ENCODE measurements around the gene SLX4.
"Not testable (repeated sequence)": the region's sequence is repeated elsewhere in the genome, so short reads cannot be mapped to it uniquely, and the experiment has no call there.

Gene SLX4, protein sequence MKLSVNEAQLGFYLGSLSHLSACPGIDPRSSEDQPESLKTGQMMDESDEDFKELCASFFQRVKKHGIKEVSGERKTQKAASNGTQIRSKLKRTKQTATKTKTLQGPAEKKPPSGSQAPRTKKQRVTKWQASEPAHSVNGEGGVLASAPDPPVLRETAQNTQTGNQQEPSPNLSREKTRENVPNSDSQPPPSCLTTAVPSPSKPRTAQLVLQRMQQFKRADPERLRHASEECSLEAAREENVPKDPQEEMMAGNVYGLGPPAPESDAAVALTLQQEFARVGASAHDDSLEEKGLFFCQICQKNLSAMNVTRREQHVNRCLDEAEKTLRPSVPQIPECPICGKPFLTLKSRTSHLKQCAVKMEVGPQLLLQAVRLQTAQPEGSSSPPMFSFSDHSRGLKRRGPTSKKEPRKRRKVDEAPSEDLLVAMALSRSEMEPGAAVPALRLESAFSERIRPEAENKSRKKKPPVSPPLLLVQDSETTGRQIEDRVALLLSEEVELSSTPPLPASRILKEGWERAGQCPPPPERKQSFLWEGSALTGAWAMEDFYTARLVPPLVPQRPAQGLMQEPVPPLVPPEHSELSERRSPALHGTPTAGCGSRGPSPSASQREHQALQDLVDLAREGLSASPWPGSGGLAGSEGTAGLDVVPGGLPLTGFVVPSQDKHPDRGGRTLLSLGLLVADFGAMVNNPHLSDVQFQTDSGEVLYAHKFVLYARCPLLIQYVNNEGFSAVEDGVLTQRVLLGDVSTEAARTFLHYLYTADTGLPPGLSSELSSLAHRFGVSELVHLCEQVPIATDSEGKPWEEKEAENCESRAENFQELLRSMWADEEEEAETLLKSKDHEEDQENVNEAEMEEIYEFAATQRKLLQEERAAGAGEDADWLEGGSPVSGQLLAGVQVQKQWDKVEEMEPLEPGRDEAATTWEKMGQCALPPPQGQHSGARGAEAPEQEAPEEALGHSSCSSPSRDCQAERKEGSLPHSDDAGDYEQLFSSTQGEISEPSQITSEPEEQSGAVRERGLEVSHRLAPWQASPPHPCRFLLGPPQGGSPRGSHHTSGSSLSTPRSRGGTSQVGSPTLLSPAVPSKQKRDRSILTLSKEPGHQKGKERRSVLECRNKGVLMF (N-terminal part only)

DNA sequence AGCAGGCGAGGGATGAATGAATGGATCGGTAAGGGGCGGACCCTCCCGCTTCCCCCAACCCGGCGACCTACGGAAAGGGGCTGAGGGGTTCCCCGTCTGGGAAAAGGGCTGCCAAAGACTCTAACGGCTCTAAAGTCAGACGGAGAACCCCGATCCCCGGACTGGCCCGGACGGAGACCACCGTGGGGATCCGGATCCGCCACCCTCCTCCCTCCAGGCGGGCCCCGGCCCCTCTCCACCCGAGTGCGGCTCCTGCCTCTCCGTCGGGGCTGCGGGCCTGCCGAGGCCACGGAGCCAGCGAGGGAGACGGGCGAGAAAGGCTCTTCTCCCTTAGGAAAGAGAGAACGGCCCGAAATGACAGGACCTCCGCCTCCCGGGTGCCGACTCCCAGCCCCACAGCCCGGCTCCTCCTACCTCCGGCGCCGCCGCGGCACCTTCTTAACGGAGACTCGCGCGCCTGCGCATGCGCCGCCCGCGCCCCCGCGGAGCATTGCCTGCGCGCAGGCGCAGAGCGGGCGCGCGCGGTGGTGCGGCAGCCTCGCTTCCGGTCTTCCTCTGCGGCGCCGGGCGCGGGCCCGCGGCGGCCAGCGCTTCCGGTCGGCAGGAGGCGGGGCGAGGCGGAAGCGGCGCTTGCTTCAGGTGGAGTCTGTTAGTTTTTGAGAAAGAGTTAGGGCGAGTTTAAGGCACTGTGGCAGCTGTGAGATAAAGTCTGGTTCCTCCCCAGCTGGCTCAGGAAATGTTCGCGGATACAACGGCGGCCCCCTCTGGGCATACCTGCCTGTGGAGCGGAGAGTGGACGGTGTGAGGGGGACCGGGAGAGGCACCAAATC lies at the start of gene SLX4:
TSS of gene SLX4 (minus strand) at position 461 of the 830 bp plus-strand sequence. CDS start 2,642 bp downstream, outside the sequence.
- peak; percentile 79 to 93 for DNase-seq

DNA sequence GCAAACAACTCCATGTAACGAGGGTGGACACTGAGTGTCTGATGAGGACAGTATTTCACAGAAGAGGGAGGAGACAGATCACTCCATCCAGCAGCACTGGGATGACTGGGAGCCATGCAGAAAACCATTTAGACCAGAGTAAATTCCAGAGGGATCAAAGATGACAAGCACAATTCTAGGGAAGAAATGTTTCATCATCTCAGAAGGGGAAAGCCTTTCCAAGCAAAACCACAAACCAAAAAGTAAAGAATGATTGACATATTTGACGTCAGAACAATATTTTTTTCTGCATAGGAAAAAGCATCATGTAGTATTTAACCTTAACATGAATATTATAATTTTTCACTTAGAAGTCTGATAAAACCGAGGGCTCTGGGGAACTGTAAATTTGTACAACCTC lies 47.8 kb upstream of the SLX4 start:
- DNase-seq = no peak

DNA sequence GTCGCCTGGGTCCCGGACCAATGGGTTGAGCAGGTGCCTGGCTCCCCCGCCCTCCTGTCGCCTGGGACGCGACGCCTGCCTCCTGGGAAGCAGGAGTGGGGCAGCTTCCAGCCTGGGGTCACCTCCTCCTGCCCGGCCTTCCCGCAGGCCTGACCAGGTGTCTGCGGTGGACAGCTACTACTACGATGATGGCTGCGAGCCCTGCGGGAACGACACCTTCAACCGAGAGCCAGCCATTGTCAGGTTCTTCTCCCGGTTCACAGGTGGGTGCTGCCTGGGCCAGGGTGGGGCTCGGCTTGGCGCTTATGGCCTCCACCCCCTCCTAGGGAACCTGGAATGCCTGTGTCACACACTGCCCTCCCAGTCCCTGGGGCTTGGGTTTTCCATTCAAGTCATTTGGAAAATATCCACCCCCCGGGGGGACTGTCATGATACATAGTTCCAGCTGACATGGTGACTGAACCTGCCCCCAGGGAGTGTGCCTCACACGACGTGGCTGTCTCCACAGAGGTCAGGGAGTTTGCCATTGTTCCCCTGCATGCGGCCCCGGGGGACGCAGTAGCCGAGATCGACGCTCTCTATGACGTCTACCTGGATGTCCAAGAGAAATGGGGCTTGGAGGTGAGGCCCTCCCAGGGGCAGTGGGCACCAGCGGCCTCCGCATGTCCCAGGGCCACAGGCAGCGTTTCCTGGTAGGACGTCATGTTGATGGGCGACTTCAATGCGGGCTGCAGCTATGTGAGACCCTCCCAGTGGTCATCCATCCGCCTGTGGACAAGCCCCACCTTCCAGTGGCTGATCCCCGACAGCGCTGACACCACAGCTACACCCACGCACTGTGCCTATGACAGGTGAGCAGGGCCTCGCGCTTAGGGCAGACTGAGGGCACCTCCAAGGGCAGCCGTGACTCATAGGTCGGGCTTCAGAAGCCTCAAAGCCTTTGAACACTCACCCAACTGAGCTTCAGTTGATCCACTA lies 45.4 kb upstream of the SLX4 start:
- DNase-seq = no peak

DNA sequence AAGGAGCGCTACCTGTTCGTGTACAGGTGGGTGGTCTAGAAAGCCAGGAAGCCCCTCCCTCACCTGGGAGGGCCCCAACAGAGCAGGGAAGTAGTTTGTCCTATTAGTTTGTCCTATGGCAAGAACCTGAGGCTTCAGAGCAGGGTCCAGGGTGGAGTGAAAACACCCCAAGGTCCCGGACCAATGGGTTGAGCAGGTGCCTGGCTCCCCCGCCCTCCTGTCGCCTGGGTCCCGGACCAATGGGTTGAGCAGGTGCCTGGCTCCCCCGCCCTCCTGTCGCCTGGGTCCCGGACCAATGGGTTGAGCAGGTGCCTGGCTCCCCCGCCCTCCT lies 44.7 kb upstream of the SLX4 start:
- not testable (repeated sequence) for DNase-seq

DNA sequence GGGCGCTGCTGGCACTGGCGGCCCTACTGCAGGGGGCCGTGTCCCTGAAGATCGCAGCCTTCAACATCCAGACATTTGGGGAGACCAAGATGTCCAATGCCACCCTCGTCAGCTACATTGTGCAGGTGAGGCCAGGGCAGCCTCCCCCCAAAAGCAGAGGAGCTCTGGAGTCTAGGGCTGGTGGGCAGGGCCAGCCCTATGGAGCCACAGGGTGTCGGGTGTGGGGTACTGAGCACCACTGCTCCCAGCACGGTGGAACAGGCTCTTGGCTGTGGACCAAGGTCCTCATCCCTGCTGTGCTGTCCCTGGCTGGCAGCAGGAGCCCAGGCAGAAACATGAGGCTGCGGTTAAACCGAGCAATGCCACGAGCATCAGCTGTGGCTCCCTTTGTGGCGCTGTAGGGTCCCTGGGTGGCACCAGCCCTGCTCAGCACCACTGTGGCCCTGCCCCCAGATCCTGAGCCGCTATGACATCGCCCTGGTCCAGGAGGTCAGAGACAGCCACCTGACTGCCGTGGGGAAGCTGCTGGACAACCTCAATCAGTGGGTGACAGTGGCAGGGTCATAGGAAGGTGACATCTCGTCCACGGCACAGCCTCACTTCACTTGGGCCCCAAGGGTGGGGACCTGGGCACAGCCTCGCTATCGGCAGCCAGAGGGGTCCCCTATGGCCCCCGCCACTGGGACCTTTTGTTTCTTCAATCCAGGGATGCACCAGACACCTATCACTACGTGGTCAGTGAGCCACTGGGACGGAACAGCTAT lies 44.2 kb upstream of the SLX4 start:
- no peak for DNase-seq

DNA sequence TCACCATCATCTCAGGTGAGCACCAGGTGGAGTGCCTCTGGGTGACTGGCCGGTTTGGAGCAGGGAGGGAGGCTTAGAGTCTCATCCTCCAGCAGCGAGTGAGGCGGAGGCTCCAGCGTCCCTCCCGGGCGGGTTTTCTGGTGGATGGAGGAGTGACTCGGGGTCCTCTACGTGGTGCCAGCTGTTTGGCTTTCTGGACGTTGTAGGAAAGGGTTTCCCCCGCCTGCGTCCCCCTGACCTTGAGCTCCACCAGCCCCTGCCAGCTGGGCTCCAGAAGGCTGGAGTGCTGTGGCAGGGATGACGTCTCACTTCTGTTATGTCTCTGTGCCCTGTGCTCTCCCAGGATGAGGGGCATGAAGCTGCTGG lies 43.6 kb upstream of the SLX4 start:
- DNase-seq = no peak

DNA sequence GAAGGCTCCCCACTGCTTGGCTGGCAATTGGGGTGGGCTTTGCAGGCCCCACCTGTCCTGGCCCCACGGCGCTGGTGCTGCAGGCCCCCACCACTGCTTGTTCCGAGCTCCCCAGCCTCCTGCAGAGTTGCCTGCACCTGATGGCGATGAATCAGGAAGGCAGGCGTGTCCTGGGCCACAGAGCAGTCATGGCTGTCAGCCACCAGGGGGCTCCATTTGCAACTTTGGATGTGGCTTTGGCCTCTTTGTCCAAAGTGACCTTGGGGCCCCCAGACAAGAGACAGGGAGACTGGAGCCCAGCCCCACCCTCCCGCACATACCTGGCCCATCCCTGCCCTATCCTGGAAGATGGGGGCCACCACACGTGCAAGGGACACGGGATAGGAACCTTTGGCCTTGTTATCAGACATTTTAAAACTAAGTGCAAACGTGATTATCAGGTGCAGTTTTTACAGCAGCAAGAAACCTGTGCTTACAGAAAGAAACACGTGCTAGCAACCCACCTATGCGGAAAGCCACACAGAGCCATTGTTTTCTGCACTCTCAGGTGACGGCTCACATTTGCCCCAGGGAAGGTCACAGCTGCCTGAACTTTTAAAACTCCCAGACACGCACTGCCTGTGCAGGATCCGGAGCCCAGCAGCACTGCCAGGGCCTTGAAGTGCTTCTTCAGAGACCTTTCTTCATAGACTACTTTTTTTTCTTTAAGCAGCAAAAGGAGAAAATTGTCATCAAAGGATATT lies 43.0 kb upstream of the SLX4 start, which contains the start of gene DNASE1:
TSS of gene DNASE1 (plus strand) at position 443 of the 743 bp plus-strand sequence. CDS start 683 bp downstream, outside the sequence.
- peak; percentile 45 to 59 for DNase-seq

DNA sequence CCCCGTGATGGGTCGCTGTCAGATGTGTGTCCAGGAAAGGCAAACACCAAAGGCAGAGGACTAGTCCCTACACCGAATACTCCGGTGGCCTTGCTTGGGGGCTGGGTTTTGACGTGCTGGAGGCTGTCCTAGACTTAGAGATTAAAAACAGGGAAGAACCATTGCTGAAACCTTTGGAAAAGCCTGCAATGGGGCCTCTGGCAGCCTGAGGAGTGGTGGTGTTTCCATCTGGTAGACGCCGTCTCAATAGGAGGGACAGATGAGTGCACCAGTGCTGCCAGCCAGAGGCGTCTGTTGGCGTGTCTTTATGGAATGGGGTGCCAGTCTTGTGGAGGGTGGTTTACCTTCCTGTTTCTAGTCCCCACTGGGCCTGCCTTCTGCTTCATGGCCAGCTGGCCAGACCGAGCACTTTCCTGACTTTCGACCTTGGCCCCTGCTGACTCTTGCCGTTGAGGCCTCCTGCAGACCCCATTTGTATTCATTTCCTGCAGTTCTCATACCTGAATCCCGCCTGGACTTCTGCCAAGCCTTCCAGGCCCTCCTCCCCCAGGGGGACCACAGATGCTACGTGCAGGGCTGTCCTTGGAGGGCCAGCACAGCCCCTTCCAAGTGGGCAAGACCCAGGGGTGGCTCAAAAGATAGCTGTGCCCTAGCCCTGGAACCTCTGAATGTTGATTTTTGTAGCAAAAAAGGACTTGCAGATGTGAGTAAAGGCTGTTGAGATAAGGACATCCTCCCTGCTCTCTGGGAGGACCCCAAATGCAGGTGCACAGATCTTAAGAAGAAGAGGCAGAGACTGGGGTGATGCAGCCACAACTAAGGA lies 41.2 kb upstream of the SLX4 start:
- no peak for DNase-seq

DNA sequence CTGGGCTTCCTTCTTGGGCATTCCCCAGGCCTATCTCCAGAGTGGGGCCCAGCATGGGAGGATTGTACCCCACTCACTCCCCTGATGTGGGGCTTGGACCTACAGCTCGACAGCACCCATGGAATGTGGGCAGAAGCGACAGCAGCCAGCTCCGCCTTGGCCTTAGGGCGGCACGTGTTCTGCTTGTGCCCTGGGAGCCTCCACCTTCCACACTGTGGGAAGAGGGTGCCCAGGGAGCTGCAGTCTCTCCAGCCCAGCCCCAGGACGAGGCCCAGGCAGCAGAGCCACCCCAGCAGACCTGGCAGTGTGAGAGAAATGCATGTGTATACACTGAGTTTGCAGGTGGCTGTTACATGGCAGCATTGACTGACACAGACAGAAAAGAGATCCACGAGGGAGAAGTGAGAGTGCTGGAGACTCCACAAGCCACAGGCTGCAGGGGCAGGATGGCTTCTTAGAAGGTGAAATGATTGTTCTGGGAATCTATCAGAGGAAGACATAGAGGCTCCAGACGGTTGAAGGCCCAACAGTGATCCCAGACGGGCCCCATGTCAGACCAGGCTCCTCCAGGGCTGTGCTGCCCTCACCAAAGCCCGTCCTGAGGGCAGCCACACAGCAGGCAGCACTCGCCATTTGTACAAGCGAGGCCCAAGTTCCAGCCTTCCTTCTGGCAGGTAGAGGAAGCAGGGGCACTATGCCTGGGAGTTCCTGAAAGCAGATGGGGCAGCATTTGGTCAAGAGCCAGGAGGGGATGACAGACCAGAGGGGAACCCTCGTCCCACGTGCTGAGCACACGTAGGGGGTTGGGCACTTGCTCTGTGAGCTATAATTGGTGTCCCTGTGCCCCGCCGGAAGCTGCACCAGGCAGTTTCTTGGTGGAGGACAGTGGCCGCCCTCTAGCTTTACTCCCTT lies 40.3 kb upstream of the SLX4 start:
- no peak for DNase-seq

DNA sequence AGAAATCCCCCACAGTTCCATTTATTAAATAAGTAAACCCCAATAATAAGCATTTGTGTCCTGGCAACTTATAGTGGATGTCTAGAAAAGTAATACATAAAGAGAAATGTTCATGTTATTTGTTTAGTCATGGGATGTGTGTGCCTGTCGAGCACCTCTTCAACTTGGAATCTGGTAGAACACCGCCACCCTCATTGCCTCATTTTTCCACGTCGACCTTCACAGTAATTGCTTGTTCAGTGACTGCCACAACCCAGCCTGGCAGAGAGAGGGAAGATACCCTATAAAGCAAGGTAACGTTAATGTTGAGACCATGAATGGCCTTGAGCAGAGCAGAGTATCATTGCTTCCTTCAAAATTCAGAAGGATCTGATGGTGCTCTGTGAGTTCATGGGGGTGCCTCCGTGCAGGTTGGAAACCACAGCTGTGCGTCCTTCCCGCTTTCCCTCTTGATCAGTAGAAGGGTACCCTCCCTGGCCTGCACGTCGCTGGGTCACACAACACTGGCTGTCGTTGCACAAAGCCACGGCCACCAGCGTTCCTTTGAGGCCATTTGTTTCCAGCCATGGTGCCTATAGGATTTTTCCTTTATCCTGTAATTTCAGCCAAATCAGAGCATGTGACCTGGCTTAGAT lies 39.3 kb upstream of the SLX4 start:
- no peak for DNase-seq

DNA sequence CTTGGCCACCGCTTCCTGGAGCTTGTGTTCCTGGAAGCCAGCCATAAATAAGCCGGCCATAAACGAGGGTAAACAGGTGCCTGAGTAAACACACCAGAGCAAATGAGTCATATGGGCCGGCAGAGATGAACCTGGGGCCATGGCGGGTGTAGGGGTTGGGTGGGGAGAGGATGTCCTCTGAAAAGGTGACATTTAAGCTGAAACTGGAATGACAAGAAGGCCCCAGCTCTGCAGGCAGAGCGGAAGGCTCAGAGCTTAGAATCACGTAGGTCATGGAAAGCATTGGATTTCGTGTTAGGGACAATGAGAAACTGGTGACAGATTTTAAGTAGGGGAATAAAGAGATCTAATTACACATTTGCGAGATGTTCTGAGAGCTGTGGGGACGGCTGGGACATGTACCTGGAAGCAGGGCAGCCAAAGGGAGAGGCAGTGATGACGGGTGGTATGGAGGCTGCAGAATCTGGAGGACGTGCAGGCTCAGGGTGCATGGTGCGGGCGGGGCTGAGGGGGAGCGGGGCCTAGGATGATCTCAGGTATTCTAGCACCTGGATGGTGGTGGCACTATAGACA lies 35.0 kb upstream of the SLX4 start:
- DNase-seq = peak; percentile 71 to 85

DNA sequence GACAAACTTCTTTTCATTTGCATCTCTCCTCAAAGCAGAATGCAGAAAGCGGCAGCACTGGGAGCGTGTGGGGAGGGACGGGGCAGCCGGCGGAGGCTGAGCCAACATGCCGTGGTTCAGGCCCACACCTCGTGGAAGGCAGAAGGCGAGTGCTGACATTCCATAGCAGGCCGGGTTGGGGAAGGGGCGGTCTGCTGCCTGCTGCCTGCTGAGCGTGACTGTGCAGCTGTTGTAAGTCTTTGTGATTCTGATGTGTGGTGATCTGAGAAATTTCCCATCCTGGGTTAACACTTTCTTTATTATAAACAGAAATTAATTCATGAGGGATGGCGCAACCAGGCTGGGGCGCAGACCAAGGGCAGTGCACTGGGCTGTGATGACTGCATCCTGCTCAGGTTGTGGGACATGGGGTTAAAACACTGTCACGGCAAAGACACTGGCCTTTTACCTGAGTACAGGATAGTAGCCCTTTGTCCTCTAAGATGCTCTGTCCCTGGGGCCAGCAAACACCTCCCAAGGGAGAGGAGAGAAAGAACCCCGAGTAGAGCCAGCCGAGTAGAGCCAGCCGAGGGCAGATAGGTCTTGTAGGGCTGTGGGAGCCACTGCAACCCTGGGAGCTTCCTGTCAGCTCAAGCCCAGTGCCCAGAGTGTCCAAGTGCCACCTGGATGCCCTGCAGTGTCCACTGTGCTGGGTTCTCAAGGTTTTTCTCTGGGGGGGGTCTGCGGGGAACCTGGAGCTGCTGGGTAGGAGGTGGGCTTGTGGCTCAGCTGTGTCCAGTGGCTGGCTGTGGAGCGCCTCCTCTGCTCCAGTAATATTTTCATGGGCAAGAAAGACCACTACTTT lies 34.3 kb upstream of the SLX4 start:
- DNase-seq = peak in 1 of 2 experiments; percentile 75

DNA sequence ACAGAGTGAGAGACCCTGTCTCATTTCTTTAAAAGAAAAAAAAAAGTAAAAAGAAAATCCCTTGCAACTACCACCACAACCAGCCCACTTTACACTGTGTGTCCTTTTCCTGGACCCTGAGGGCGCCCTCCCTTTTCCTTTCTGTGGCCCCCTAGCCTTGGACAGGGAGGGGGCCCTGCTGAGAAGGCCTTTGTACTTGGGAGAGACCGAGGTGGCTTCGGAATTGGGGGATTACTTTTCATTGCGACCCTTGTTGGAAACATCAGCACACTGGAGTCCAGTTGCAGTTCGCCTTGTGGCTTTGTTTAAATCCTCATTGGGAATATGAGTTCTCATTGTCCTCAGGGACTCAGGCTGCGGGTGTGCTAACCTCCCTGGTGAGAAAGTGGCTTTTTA lies 33.7 kb upstream of the SLX4 start:
- DNase-seq = no peak

DNA sequence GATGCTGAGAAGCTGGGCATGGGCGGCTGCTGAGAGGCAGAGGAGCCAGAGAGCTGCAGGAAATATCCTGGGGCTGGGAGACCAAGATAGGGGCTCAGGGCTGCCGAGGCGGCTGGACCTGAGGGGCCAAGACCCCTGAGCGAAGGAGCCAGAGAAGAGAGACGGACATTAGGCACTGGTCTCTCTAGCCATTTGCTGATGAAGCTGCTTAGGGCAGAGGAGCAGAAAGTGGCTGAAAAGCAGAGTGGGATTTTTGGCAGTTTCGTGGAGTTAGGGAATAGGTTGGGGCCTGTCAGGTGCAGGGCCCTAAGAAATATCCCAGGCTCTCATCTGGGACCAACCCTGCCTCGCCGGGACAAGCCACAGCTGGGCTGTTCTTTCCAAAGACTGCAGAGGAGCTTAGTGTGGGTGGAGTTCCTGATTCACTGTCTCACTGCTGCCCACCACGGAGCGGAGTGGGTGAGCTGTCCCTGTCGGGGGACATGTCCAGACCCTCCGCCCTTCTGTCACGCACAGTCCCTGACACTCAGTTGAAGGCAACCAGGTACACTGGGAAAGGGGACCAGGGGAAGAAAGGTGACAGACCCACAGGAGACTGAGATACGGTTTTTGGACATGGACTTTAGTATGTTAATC lies 31.8 kb upstream of the SLX4 start:
- DNase-seq = no peak

DNA sequence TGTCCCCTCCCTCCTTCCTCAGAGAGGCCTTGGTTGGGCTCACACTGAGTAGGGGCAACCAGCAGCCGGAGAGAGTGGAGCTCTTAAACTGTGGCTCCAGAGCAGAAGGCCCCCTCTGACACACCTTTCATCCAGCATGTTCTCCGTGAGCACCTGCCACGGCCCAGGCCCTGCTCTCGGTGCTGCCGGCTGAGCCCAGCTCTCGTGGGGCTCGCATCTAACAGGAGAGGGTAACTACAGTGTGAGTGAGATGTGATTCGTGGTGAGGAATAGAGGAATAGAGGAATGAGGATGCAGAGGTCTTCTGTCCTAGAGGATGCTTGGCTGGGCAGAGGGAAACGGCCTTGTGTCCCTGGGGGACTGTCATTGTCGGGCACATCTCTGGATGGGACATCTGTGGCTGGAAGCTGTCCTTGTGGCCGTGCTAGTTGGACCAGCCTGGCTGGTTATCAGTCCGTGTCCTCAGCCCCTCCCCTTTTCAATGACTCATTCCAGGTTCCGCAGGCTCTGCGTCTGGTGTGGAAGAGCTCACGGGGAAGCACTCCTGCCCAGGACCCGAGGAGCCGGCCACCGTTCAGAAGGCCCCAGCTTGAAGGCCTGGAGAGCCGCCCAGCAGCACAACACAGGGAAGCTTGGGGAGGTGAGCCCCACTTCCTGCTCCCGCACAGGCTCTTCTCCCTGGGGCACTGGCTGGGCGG lies 31.1 kb upstream of the SLX4 start:
- no peak for DNase-seq

Data from SHP77 (cell line).